Measurements from ENCODE around the gene FBLN1.

Gene FBLN1

GRCh38 chr22:45644714-45645113 lies 142.0 kb downstream of the FBLN1 start:
- no peak for DNase-seq

- DNase-seq: no peak
Observed at GRCh38 chr22:45645150-45645525, 142.5 kb downstream of the FBLN1 start.

GRCh38 chr22:45645526-45646414 lies 143.1 kb downstream of the FBLN1 start:
- DNase-seq: peak; percentile 6

- no peak for DNase-seq
Observed at GRCh38 chr22:45647532-45648225, 145.0 kb downstream of the FBLN1 start.

GRCh38 chr22:45648301-45649117 lies 145.8 kb downstream of the FBLN1 start:
- no peak for DNase-seq

- no peak for DNase-seq
Observed at GRCh38 chr22:45649809-45650208, 147.1 kb downstream of the FBLN1 start.

- no peak for DNase-seq
Observed at GRCh38 chr22:45650721-45651120, 148.0 kb downstream of the FBLN1 start.

Measured in NCI-H1048 (cell line).